Effector memory CD4-positive, alpha-beta T cell (primary cell): ENCODE results near the gene RIPK1.

ENCODE experiments used
- DNase-seq, 3 donors: peaks; one replicate each; pipeline ENCODE4 v3.0.0-alpha.2; 2020
- H3K27ac ChIP-seq: 2 replicates; pipeline ENCODE4 v1.7.0; 2013; ENCODE audit warnings: mild to moderate bottlenecking, low read length, moderate library complexity; ENCODE audit not compliant: insufficient read depth, poor library complexity, severe bottlenecking
- H3K27me3 ChIP-seq: replicated peaks from 2 replicates; pipeline ENCODE4 v1.7.0; 2013; ENCODE audit warnings: mild to moderate bottlenecking, low read length; ENCODE audit not compliant: insufficient read depth, control insufficient read depth, poor library complexity, severe bottlenecking
- H3K36me3 ChIP-seq: 2 replicates; pipeline ENCODE4 v1.7.0; 2013; ENCODE audit warnings: mild to moderate bottlenecking, low read length, moderate library complexity; ENCODE audit not compliant: control insufficient read depth, insufficient read depth
- H3K4me1 ChIP-seq: 2 replicates; pipeline ENCODE4 v1.7.0; 2013; ENCODE audit warnings: low read length, mild to moderate bottlenecking; ENCODE audit not compliant: control insufficient read depth, insufficient read depth, poor library complexity, severe bottlenecking
- H3K4me3 ChIP-seq: 2 replicates; pipeline ENCODE4 v1.7.0; 2013; ENCODE audit warnings: low read length, low read depth, mild to moderate bottlenecking; ENCODE audit not compliant: insufficient read depth, poor library complexity, severe bottlenecking
- H3K9me3 ChIP-seq: 2 replicates; pipeline ENCODE4 v1.7.0; 2013; ENCODE audit warnings: mild to moderate bottlenecking, low read length, moderate library complexity; ENCODE audit not compliant: control insufficient read depth

RIPK1 gene

DNA sequence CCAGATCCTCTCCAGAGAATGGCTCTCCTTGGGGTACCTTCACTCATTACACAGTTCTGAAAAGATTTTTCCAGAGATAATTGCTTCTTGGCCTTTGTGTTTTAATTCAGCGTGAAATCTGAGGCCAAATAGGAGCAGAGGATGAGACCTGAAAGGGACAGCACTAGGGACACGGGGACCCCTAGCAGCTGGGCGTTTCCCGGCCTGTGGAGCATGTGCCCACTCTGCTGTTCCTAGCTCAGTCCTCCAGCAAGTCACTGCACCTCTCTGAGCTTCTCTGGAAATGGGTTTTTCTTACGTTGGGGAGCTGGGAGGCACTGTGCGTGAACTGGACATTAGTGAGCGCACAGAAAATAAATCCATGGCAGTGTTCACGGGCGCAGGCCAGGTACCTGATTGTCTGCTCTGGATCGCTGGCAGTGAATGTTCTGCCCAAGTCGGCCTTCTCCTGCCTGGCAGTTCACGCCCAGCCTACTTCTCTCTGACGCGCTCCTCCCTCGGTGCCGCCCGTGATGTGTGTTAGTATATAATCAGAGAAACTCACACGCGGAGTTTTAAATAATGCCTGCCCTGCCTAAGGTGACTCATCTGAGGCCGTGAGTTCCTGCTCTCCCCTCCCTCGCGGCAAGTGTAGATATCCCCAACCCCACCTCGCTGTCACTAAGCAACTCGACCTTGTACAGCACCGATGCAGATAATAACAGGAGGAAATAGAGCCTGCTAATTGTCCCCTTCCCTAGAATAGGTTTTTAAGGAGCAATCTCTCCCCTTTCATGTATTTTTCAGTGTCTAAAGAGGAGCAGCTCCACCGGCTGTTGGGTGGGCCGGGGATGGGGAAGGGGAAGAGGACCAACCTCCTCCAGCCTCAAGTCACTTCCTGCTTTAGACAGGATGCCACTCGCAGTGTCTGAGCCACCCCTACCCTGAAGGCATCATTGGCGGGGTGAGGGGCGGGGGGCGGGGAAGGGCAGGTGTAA lies 91.8 kb downstream of the RIPK1 start:
- no peaks in the 10 kb centered on the region for H3K9me3 ChIP-seq
- H3K4me3 ChIP-seq = no peak overlapping the region
- peak; percentile 61 to 70 (median 62) for DNase-seq
- H3K4me1 ChIP-seq = peaks cover 28% of the 10 kb centered on the region
- peak overlapping the region; percentile 77 for H3K27ac ChIP-seq
- H3K27me3 ChIP-seq = no peaks in the 10 kb centered on the region
- no peaks in the 10 kb centered on the region for H3K36me3 ChIP-seq

DNA sequence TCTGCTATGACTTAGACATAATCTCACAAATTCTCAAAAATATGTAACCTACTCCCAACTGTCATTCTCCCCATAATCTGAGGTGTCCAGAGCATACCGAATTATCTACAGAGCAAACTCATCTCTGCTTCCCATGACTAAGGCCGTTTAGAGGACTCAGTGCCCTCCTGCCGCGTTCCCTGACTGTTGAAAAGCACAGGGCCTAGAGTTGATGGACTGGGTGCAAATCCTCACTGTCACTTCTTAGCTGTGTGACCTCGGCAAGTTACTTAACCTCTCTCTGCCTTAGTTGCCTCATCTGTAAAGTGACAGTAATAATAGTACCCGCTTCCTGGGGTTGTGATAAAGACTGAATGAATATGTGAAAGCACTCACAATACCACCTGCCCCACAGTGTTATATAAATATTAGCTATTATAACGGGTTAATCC lies 93.8 kb downstream of the RIPK1 start:
- no peaks in the 10 kb centered on the region for H3K36me3 ChIP-seq
- H3K27ac ChIP-seq = peak overlapping the region; percentile 67
- no peak for DNase-seq
- H3K27me3 ChIP-seq = no peaks in the 10 kb centered on the region
- H3K9me3 ChIP-seq = no peaks in the 10 kb centered on the region
- H3K4me1 ChIP-seq = peaks cover 23% of the 10 kb centered on the region
- no peak overlapping the region for H3K4me3 ChIP-seq

DNA sequence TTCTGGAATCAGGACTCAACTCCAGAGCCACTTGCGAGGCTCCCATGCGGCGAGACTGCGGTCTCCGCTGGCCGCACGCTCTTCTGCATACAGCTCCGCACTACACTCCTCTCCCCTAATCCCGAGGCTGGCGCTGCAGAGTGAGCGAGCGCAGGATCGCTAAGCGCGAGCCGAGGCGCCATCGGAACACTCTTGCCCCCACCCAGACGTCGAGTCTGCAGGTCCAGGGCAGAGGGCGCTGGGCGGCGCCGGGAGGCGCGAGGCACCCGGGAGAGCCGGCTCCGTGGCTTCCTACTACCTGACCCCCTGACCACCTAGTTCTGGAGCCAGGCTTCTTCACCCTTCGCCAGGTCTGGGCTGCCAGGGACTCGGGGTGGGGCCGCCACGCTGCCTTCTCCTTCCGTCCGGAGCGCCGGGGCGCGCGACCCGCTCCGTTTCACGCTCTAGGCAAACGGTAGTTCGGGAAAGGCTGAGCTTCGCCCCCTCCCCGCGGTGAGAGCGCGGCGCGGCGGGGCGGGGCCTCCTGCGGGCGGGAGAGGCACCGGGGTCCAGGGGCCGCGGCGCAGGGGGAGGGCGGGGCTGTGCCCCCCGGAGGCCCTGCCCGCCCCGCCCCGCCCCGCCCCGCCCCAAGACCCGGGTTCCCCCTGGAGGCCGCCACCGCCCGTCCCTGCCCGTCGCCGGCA lies 94.4 kb downstream of the RIPK1 start:
- Histone ChIP-seq H3K36me3 (no peaks in the 10 kb centered on the region), H3K27me3 (no peaks in the 10 kb centered on the region), H3K9me3 (no peaks in the 10 kb centered on the region), H3K4me3 (peak overlapping the region; percentile 88), H3K27ac (peak overlapping the region; percentile 67), H3K4me1 (peaks cover 22% of the 10 kb centered on the region)
- peak; percentile 58 to 65 (median 59) for DNase-seq

DNA sequence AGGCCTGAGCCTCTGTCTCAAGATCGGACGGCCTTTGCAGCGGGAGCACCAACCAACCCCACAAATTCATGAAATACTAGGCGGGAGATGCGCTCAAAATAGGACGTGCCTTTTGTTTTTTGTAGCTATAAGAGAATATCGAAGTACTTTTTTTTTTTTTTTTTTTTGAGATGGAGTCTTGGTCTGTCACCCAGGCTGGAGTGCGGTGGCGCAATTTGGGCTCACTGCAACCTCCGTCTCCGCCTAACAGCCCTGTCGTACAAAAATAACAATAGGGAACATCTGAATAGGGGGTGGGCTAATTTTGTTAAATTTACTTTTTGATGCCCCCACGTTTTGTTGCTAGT lies 94.9 kb downstream of the RIPK1 start:
- H3K27ac ChIP-seq = no peak overlapping the region

DNA sequence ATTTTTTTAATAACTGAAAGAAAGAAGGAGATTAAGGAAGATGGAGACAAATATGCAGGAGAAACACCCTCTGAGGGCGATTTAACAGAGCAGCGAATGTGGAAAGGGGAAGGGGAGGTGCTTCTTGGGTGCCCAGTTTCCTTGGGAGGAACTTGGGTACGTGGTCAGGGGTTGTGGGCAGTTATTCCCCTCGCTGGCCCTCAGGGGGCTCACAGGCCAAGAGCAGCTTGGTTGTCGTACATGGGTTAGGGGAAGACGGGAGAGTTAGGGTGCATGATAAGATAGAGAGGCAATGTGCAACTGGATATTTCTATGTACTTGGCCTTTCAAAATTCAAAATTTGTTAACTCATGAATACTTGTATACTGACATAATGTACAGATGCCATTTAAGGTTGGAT lies 96.1 kb downstream of the RIPK1 start:
- Histone ChIP-seq H3K9me3 (no peaks in the 10 kb centered on the region), H3K4me3 (no peak overlapping the region), H3K27ac (no peak overlapping the region), H3K36me3 (no peaks in the 10 kb centered on the region), H3K4me1 (peaks cover 15% of the 10 kb centered on the region), H3K27me3 (no peaks in the 10 kb centered on the region)
- no peak for DNase-seq

More for the DNA sequence above, 94.9 kb downstream of the RIPK1 start:
- DNase-seq = no peak
- H3K4me1 ChIP-seq = peaks cover 17% of the 10 kb centered on the region
- peak overlapping the region; percentile 17 for H3K4me3 ChIP-seq
- no peaks in the 10 kb centered on the region for H3K36me3 ChIP-seq
- H3K27me3 ChIP-seq = no peaks in the 10 kb centered on the region
- H3K9me3 ChIP-seq = no peaks in the 10 kb centered on the region
